K562 (cell line): ENCODE measurements around the gene MYO15B.

Source experiments
- CBFA2T2 ChIP-seq: fragments of 450-650 bp; conservative IDR thresholded peaks from 2 replicates; pipeline ENCODE4 v1.6.1; 2017; ENCODE audit warnings: mild to moderate bottlenecking
- CREB1 ChIP-seq, 2 experiments: sonication (generic) in 1 of 2; formaldehyde crosslinking in 1 of 2; IDR thresholded peaks; 2 replicates each; pipeline versions ENCODE4 v1.6.1 to v1.8.0; 2012 to 2022; ENCODE audit warnings: inconsistent platforms in 1 of 2, mild to moderate bottlenecking in 1 of 2, missing genetic modification reagents in 1 of 2, moderate library complexity in 1 of 2
- CSDE1 ChIP-seq, 2 experiments: fragments of 450-650 bp; IDR thresholded peaks; 2 replicates each; pipeline ENCODE4 v1.6.1; 2016; ENCODE audit warnings: mild to moderate bottlenecking in 1 of 2
- FOXM1 ChIP-seq, 2 experiments: fragments of 450-650 bp in 1 of 2; sonication (generic) in 1 of 2; formaldehyde crosslinking in 1 of 2; IDR thresholded peaks; 2 replicates each; pipeline versions ENCODE4 v1.6.1 to v1.9.0; 2017 to 2022; ENCODE audit warnings: low read depth in 2 of 2, mild to moderate bottlenecking in 2 of 2, missing genetic modification reagents in 1 of 2, moderate library complexity in 1 of 2
- MTA2 ChIP-seq: fragments of 450-650 bp; IDR thresholded peaks from 2 replicates; pipeline ENCODE4 v1.6.1; 2016; ENCODE audit warnings: low read depth
- NFIC ChIP-seq: fragments of 450-650 bp; IDR thresholded peaks from 2 replicates; pipeline ENCODE4 v1.6.1; 2017; ENCODE audit warnings: mild to moderate bottlenecking, inconsistent platforms
- TARDBP ChIP-seq: fragments of 450-650 bp; IDR thresholded peaks from 2 replicates; pipeline ENCODE4 v1.6.1; 2016
- USF2 ChIP-seq: sonication (generic); formaldehyde crosslinking; IDR thresholded peaks from 2 replicates; pipeline ENCODE4 v1.5.0; 2020; ENCODE audit warnings: missing genetic modification reagents
- TF ChIP-seq, protein P1 (sequence below), 2 experiments: fragments of 450-650 bp; formaldehyde crosslinking in 1 of 2; IDR thresholded peaks; 2 replicates each; pipeline versions ENCODE4 v1.4.0 to v1.6.1; 2014 to 2020; ENCODE audit warnings: mild to moderate bottlenecking in 2 of 2, borderline replicate concordance in 1 of 2, low read depth in 1 of 2
- TF ChIP-seq, protein P2 (sequence below): fragments of 150-350 bp; conservative IDR thresholded peaks from 2 replicates; pipeline ENCODE4 v1.6.1; 2014; ENCODE audit warnings: low read length

DNA sequence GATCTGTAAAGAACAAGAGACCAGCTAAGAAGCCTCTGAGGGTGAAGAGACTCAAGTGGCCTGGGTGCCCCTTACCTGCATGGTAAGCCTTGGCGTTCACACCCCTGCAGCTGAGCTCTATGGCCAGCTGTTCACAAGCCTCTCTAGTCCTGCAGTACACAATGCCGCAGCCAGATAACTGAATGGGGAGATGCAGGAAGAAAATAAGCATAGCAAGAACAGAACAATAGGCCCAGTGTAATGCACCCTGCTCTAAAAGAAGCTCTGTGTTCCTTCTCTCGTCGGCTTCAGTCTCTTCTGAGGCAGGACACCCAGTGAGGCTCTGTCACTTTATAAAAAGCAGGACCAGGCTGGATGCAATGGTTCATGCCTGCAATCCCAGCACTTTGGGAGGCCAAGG, 73.9 kb downstream of the MYO15B start:
- TF ChIP-seq USF2: no peak
- TF ChIP-seq CBFA2T2: no peak
- no peak for TF ChIP-seq CREB1 (IDR thresholded peaks at IDR 0.05)
- no peak for TF ChIP-seq CREB1 (CRISPR knock-in tag; IDR thresholded peaks at IDR 0.05)
- TF ChIP-seq, protein P1, sequence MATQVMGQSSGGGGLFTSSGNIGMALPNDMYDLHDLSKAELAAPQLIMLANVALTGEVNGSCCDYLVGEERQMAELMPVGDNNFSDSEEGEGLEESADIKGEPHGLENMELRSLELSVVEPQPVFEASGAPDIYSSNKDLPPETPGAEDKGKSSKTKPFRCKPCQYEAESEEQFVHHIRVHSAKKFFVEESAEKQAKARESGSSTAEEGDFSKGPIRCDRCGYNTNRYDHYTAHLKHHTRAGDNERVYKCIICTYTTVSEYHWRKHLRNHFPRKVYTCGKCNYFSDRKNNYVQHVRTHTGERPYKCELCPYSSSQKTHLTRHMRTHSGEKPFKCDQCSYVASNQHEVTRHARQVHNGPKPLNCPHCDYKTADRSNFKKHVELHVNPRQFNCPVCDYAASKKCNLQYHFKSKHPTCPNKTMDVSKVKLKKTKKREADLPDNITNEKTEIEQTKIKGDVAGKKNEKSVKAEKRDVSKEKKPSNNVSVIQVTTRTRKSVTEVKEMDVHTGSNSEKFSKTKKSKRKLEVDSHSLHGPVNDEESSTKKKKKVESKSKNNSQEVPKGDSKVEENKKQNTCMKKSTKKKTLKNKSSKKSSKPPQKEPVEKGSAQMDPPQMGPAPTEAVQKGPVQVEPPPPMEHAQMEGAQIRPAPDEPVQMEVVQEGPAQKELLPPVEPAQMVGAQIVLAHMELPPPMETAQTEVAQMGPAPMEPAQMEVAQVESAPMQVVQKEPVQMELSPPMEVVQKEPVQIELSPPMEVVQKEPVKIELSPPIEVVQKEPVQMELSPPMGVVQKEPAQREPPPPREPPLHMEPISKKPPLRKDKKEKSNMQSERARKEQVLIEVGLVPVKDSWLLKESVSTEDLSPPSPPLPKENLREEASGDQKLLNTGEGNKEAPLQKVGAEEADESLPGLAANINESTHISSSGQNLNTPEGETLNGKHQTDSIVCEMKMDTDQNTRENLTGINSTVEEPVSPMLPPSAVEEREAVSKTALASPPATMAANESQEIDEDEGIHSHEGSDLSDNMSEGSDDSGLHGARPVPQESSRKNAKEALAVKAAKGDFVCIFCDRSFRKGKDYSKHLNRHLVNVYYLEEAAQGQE (IDR thresholded peaks at IDR 0.05; ENCODE audit: borderline replicate concordance): no peak
- TF ChIP-seq, protein P1 (CRISPR knock-in tag; IDR thresholded peaks at IDR 0.05; ENCODE audit: low read depth): no peak
- TF ChIP-seq CSDE1 (IDR thresholded peaks at IDR 0.05): no peak
- TF ChIP-seq TARDBP: no peak
- TF ChIP-seq, protein P2, sequence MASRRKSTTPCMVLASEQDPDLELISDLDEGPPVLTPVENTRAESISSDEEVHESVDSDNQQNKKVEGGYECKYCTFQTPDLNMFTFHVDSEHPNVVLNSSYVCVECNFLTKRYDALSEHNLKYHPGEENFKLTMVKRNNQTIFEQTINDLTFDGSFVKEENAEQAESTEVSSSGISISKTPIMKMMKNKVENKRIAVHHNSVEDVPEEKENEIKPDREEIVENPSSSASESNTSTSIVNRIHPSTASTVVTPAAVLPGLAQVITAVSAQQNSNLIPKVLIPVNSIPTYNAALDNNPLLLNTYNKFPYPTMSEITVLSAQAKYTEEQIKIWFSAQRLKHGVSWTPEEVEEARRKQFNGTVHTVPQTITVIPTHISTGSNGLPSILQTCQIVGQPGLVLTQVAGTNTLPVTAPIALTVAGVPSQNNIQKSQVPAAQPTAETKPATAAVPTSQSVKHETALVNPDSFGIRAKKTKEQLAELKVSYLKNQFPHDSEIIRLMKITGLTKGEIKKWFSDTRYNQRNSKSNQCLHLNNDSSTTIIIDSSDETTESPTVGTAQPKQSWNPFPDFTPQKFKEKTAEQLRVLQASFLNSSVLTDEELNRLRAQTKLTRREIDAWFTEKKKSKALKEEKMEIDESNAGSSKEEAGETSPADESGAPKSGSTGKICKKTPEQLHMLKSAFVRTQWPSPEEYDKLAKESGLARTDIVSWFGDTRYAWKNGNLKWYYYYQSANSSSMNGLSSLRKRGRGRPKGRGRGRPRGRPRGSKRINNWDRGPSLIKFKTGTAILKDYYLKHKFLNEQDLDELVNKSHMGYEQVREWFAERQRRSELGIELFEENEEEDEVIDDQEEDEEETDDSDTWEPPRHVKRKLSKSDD: no peak
- no peak for TF ChIP-seq FOXM1 (IDR thresholded peaks at IDR 0.05; ENCODE audit: low read depth)
- TF ChIP-seq FOXM1 (CRISPR knock-in tag; IDR thresholded peaks at IDR 0.05; ENCODE audit: low read depth): no peak
- no peak for TF ChIP-seq MTA2
- TF ChIP-seq NFIC: no peak
